Fibroblast of mammary gland (primary cell): ENCODE measurements around the gene AUTS2.
"Not testable (repeated sequence)": the region's sequence is repeated elsewhere in the genome, so short reads cannot be mapped to it uniquely, and the experiment has no call there.

ENCODE experiments used
- DNase-seq: peaks from one replicate; pipeline ENCODE4 v3.0.0-alpha.2; 2010; ENCODE audit warnings: low read depth
- H3K4me3 ChIP-seq: 2 replicates; pipeline ENCODE4 v1.5.1; 2011; ENCODE audit warnings: low read depth, mild to moderate bottlenecking, low read length, moderate library complexity; ENCODE audit not compliant: control insufficient read depth
- CTCF ChIP-seq: conservative IDR thresholded peaks from 2 replicates; pipeline ENCODE4 v1.5.1; 2011; ENCODE audit warnings: low read depth, low read length, inconsistent platforms; ENCODE audit not compliant: control insufficient read depth, insufficient read depth

The AUTS2 gene

GRCh38 chr7:70268179-70268578, 669.9 kb downstream of the AUTS2 start:
- no peak for TF ChIP-seq CTCF
- DNase-seq, result no peak
- no peak overlapping the region for H3K4me3 ChIP-seq

GRCh38 chr7:70270149-70270548, 671.9 kb downstream of the AUTS2 start:
- no peak overlapping the region for H3K4me3 ChIP-seq
- TF ChIP-seq CTCF, result no peak
- DNase-seq, result no peak

- DNase-seq, result peak; percentile 68
- no peak overlapping the region for H3K4me3 ChIP-seq
- TF ChIP-seq CTCF, result no peak
Observed at GRCh38 chr7:70271617-70272081, 673.4 kb downstream of the AUTS2 start.

- not testable (repeated sequence) for H3K4me3 ChIP-seq, DNase-seq
Observed at GRCh38 chr7:70275570-70275969, 677.3 kb downstream of the AUTS2 start.

GRCh38 chr7:70285187-70285586, 686.9 kb downstream of the AUTS2 start:
- peak; percentile 15 for DNase-seq
- H3K4me3 ChIP-seq, result no peak overlapping the region
- no peak for TF ChIP-seq CTCF

GRCh38 chr7:70285854-70286253, 687.6 kb downstream of the AUTS2 start:
- TF ChIP-seq CTCF, result no peak
- no peak for DNase-seq

GRCh38 chr7:70288781-70289456, 690.6 kb downstream of the AUTS2 start:
- H3K4me3 ChIP-seq, result no peak overlapping the region
- peak; percentile 82 for DNase-seq
- no peak for TF ChIP-seq CTCF

More at GRCh38 chr7:70285854-70286253, 687.6 kb downstream of the AUTS2 start:
- no peak overlapping the region for H3K4me3 ChIP-seq
